GM19238 (cell line): Measurements from ENCODE around the gene BCCIP.
A peak's percentile ranks its signal among the peaks of the same experiment; 100 is the strongest.

Source experiments
- DNase-seq: peaks from one replicate; pipeline ENCODE4 v3.0.0; 2011; ENCODE audit warnings: low spot score; ENCODE audit not compliant: insufficient read length

The BCCIP gene

DNA sequence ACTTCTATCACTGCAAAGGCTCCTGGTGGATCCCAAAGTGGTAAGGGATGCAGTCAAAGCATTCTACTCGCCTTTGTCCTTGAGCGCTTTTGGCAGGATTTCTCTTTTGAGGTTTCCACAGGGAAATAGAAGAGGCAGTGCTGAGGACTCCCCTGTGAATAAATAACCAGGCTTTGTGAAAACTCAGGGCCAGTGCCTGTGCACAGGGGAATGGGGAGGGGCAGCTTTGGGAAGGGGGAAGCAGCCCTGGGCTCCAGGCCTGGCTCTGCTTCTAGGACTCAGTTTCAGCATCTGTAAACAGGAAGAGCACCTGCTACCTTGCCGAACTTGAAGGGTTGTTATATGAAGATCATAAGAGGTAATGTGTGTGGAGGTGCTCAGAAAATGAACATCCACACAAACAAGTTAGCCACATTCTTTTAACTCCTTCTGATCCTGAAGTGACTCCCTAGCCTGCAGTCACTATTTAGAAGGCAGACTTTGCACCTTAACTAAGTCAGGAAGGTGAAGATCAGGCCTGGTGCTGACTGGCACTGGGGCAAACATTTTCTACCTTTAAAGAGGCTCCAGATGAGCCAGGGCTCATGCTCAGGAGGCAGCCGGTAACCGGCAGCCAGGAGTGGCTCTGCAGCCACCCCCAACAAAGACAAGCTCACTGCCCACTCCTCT is 25.2 kb upstream of the BCCIP start:
- no peak for DNase-seq

DNA sequence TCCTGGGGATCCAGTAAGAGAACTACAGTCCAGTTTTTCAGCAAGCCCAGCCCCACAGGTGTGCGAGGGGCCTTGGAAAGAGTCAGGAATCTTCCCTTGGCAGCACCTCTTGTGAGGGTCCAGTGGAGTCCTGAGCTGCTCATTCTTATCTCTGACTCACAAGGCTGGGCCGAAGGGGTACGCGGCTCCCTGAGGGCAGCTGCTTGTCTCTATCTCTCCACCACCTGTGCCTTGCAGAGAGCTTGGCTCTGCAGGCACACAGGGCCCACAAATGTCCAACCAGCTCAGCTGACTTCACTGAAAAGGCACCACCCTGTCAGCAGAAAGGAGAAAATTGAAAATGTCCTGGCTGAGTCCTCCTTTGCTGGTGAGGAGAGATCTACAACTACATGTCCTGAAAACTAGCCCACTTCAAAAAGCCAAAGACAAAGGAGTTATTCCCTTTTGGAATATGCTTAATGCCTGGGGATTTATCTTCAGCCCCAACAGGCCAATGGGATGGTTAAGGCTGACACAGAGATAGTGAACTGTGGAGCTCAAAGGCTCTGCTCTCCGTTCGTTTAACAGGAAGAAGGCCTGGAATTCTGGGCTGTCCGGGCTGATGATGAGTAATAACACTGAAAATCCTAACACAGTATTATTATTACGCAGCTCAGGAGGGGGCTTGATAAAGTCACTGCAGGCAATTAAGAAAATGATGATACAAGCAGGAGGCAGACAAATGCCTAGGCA is 23.7 kb upstream of the BCCIP start:
- no peak for DNase-seq

GRCh38 chr10:125801574-125801973 is 21.8 kb upstream of the BCCIP start:
- no peak for DNase-seq

GRCh38 chr10:125802131-125802530 is 21.2 kb upstream of the BCCIP start:
- no peak for DNase-seq

DNA sequence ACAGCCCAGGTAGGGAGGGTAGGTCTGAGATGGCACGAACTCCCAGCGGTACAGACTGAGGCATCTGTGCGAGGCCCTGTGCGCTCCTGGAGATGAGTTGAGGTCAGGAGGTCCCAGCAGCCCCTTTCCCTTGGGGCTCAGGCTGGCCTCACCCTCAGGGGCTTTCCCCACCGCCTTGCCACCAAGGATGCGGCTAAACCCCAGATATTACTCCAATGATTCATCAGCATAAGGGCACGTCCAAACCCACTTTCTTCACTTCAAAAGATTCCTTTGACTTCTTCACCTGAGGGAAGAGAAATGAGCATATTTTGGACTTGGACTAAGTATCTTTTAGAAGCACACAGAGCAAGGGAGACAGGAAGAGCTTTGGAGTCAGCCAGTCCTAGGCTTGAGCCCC is 20.6 kb upstream of the BCCIP start:
- DNase-seq, result no peak

DNA sequence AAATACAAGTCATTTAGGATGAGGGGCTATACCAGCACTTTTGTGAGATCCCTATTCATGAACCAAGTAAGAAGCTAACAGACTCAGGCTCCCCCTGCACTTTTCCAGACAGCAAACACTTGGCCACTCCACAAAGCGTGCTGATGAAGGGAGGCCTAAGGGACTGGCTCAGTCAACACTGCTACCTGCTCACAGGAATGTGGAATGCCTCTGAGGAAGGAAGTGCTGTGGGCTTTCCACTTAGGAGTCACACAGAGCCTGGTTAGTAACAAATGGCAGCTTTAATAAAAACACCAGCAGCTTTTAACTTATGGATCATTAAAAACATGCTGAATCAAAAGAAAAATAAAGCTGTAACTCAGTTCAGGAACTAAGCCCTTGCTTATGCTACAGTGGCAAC is 15.3 kb upstream of the BCCIP start:
- DNase-seq, result no peak

- DNase-seq, result no peak
Measured at GRCh38 chr10:125811251-125811650, 12.1 kb upstream of the BCCIP start.

DNA sequence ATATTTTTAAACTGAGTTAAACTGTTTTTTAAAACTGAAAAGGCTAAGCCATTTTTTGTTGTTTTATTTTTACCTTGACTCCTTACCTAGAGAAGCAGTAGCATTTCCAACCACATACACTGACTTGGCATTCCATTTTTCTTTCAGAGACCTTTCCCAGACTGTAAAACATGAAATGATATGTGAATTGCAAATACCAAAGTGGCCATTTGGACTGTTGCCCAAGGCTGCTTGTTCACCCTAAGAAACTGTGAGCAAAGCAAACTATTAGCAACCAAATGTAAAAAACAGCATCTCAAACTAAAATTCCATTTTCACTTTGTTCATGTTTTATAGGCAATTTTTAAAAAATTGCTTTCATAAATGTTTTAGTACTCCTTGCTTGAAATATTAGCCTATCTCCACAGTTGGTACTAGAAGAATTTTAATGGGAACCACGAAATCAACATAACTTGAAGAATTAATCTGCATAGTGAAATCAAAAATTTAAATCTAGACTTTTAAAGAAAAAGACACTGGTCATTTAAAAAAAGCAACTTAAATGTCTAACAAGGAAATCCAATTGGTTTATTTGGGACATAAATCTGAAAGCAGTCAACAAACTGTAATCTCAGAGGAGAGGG is 11.1 kb upstream of the BCCIP start:
- DNase-seq, result no peak

DNA sequence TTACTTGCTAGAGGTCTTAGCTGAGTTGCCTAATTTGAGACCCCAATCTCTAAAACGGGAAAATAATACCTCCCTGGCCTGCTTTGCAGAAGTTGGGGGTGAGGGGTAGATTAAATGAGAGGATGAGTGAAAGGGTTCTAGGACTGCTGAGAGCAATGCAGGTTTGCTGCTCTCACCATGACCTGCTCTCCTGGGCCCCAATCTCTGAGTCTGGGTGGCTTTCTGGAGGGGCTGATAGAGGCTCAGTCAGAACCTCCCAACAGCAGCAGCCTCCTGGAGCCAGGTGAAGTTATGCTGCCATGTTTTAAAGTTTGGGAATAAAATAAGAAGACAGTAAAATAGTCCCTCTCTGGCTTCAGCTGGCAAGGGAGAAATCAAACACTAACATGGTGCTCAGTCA is 7.6 kb upstream of the BCCIP start:
- DNase-seq, result no peak

GRCh38 chr10:125816548-125816947 is 6.8 kb upstream of the BCCIP start:
- DNase-seq, result no peak

DNA sequence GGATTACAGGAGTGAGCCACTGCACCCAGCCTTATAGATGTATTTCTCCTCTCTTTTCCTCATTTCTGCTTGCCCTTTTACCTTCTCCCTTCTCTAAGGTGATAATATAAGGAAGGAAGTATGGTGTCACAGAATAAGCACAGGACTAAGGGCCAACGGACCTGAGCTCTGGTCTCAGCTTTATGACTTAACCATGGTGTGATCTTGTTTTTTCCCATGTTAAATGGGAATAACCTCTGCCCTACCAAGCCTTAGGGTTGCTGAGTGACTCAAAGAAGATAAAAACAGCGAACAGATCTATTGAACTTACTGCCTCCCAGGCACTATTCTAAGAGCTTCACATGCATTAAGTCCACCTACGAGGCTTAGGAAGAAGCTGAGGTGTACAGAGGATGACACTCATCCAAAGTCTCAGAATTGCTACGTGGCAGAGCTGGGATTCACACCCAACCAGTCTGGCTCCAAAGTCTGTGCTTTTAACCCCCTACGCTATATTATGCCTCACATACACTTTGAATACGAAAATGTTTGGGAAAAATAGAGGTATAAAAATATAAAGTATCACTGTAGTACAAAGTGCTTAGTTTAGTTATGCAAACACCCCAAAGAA is 5.9 kb upstream of the BCCIP start:
- DNase-seq, result no peak

DNA sequence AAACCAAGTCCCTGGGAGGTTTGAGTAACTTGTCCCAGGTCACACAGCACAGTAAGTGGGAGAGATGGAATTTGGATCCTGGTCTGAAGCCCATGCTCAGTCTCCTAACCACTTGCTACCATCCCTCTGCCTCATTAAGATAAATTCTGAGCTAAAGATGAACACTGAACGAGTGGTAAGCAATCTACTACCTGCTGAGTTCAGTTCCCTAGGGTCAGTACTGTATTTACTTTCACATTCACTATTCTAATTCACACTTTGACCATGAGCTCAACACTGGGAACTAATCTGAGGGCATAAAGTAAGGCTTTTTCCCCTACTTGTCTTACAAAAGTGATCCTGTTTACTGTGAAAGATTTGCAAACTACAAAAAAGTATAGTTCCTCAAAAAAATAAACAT is 2.6 kb upstream of the BCCIP start:
- DNase-seq, result peak; percentile 19

GRCh38 chr10:125823663-125824251 is 411 bp downstream of the BCCIP start:
- no peak for DNase-seq

DNA sequence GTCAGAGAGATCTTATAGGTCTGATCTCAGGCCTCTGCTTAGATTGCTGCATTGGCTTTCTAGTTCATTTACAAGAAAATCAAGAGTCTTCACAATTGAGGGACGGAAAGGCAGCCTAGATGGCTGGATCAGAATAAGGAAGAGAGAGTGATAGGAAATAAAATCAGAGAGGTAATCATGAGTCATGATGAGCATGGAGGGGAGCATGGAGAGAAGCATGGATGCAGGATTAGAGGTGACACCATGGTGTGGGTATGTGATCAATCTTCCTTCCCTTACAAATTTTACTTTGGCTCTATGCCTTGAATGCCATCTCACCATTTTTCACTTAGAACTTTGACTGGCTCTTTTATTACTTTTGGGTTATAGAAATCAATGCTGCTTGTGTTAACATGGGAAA is 1.4 kb downstream of the BCCIP start:
- no peak for DNase-seq

GRCh38 chr10:125827133-125827532 is 3.8 kb downstream of the BCCIP start:
- DNase-seq, result no peak

GRCh38 chr10:125828311-125828710 is 5.0 kb downstream of the BCCIP start:
- DNase-seq, result no peak

- DNase-seq, result no peak
Measured at GRCh38 chr10:125836746-125837145, 13.4 kb downstream of the BCCIP start.

GRCh38 chr10:125838802-125839575 is 15.6 kb downstream of the BCCIP start:
- no peak for DNase-seq

DNA sequence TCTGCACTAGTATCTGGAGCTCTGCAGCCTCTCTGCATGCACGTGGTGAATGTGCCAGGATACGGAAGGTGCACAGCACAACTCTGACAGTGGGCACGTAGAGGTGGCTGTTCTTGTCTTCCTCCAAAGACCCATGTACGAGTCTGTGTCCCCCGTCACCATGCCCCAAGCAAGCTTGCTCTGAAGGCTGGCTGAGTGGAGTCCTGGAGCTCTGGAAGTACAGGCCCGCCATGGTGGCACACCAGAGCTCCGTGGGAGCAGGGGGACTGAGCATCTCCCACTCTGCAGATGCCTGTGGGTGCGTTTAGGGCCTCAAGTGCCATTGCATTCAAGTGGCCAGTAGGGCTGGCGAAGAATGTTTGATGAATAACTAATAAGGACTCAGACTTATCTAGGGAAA is 17.1 kb downstream of the BCCIP start:
- no peak for DNase-seq

DNA sequence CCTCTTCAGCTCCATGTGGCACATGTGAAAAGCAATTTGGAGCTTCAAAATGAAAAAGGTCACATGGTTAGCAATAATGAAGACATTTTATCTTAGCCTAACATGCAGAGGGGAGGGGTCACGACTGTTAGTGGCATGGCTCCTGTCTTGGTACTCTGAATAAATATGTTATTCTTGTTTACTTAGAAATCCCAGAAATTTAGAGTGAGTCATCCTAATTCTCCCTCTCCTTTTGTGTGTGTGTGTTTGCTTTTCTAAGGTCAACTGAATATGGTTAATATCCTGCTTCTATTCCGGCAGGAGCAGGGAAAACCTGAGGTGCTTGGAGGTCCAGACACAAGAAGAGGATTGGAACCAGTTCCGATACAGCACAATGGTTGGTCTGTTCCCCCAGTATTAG is 17.6 kb downstream of the BCCIP start:
- no peak for DNase-seq
